Psoas muscle (tissue), 8 donors: Measurements from ENCODE around the gene BYSL. TPM values are rescaled to one million over a fixed set of nuclear protein-coding genes. Genes with fewer than 3 reads are reported as not detected.

ENCODE experiments used
- ATAC-seq, 4 donors: fragments of 200-7000 bp; cut with Tn5 transposase; one replicate each; pipeline ENCODE4 v1.9.1; 2020; ENCODE audit warnings: moderate library complexity in 3 of 4, mild to moderate bottlenecking in 2 of 4
- DNase-seq, 2 donors: peaks; one replicate each; pipeline ENCODE4 v3.0.0-alpha.2; 2020
- H3K27ac ChIP-seq: fragments of 200-600 bp; one replicate; pipeline ENCODE4 v1.8.0; 2022
- H3K27me3 ChIP-seq, 3 donors: fragments of 200-600 bp in 1 of 3; one replicate each; pipeline versions ENCODE4 v1.6.1 to v1.8.0; 2013 to 2022; ENCODE audit warnings: low read length in 2 of 3, mild to moderate bottlenecking in 2 of 3, moderate library complexity in 1 of 3; ENCODE audit not compliant: insufficient read depth in 3 of 3
- H3K36me3 ChIP-seq, 2 donors: fragments of 200-600 bp in 1 of 2; one replicate each; pipeline versions ENCODE4 v1.6.1 to v1.8.0; 2013 to 2022; ENCODE audit warnings: low read depth in 1 of 2, mild to moderate bottlenecking in 1 of 2, moderate library complexity in 1 of 2; ENCODE audit not compliant: insufficient read depth in 1 of 2
- H3K4me1 ChIP-seq: fragments of 200-600 bp; one replicate; pipeline ENCODE4 v1.8.0; 2022
- H3K4me3 ChIP-seq: fragments of 200-600 bp; one replicate; pipeline ENCODE4 v1.8.0; 2022; ENCODE audit warnings: mild to moderate bottlenecking
- H3K9me3 ChIP-seq: fragments of 200-600 bp; one replicate; pipeline ENCODE4 v1.8.0; 2022
- WGBS, 3 donors: extraction: QIAGEN DNeasy Blood & Tissue Kit; methylation state at CpG; one replicate each; pipeline versions ENCODE4 v1.1.6 to v1.1.7; 2013; 5-methylcytosine and 5-hydroxymethylcytosine counted together
- intact Hi-C, 2 donors: fragments of 100-400 bp; cut with DNase I; formaldehyde crosslinking; loops; one replicate each; pipeline versions ENCODE4 v1.11.0 to v1.14.2; 2022
- polyA plus RNA-seq, 3 donors: library from polyadenylated mRNA; stranded (reverse); fragments of 200-250 nt; gene quantifications; one replicate each; pipeline ENCODE4 v1.2.3, GENCODE V29; 2013
- total RNA-seq, 4 donors: library from RNA; stranded (reverse); fragmentation: NEBNext Ultra II Directional in 2 of 4; extraction: Animal tissue kit (Norgen Biotek cat#: 25700) in 2 of 4; gene quantifications; one replicate each; pipeline versions ENCODE4 v1.2.1 to v1.2.4, GENCODE V29; 2021 to 2023
- TF ChIP-seq, protein P1 (sequence below): fragments of 200-600 bp; IDR thresholded peaks from one replicate; pipeline ENCODE4 v1.8.0; 2022; ENCODE audit warnings: antibody characterized with exemption
- donor health status: healthy with polysubstance abuse.
- donor health status: DM: no; HTN: no; CAD: no; lungs with moderate emphysema.
- donor health status: Bipolar disorder and iron deficiency.
- donor health status: healthy.
- donor health status: DM: yes; HTN: yes; CAD: no.
- donor health status: DM: no; HTN: no; CAD: no.
- donor health status: DM: no; HTN: no; CAD: no.
- donor health status: DM: yes; HTN: yes; CAD: no.

BYSL gene
- total and polyA plus RNA-seq, 7 donors = 20.3 to 55.5 (median 30.6) TPM

DNA sequence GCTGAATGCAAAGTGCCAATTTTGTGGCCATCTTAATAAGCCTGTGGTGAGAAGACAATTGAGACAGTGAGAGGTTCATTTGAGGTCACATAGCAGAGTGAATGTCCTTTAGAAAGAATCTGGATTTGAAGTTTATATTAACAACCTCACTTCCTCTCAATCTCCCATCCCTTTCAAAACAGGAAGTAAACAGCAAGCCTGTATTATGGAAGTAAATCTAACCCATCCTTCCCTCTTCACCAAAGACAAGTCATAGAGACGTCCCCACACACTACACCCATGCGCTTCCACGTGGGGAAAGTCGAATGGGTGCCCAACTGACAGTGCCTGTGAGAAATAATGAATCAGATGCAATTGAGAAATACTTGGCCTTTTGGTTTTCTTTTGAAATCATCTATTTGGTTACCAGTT is 49.1 kb downstream of the BYSL start:
- ATAC-seq (peak in 1 of 4 donors; percentile 58), DNase-seq (peak; percentile 35 to 58)
- H3K4me3 ChIP-seq = no peak overlapping the region
- no peak overlapping the region for H3K27ac ChIP-seq
- H3K36me3 ChIP-seq = no peaks in the 10 kb centered on the region
- WGBS, 3 donors = 37 to 53% (median 43%) methylated on average over 4 of the region's 4 CpGs
- H3K9me3 ChIP-seq = no peaks in the 10 kb centered on the region
- H3K4me1 ChIP-seq = no peaks in the 10 kb centered on the region
- no peaks in the 10 kb centered on the region for H3K27me3 ChIP-seq
- intact Hi-C loops = no loop called here
- TF ChIP-seq, protein P1, sequence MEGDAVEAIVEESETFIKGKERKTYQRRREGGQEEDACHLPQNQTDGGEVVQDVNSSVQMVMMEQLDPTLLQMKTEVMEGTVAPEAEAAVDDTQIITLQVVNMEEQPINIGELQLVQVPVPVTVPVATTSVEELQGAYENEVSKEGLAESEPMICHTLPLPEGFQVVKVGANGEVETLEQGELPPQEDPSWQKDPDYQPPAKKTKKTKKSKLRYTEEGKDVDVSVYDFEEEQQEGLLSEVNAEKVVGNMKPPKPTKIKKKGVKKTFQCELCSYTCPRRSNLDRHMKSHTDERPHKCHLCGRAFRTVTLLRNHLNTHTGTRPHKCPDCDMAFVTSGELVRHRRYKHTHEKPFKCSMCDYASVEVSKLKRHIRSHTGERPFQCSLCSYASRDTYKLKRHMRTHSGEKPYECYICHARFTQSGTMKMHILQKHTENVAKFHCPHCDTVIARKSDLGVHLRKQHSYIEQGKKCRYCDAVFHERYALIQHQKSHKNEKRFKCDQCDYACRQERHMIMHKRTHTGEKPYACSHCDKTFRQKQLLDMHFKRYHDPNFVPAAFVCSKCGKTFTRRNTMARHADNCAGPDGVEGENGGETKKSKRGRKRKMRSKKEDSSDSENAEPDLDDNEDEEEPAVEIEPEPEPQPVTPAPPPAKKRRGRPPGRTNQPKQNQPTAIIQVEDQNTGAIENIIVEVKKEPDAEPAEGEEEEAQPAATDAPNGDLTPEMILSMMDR = no peak

DNA sequence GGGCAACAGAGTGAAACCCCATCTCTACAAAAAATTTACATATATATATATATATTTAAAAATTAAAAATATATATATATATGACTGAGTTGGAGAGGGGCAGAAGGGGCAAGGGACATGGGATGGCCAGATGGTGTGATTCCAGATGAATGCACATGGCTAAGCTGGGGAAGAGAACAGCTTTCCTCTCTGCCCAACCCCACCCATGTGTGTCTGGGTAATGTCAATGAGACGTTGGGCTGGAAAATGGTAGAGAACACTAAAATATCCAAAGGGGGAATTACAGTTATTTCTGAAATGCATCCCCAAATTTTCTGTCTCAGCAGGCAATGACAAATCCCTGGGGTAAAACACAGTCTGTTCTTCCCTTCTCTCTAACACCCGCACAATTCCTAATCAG is 51.5 kb downstream of the BYSL start:
- Histone ChIP-seq H3K36me3 (no peaks in the 10 kb centered on the region), H3K9me3 (no peaks in the 10 kb centered on the region), H3K4me3 (no peak overlapping the region), H3K27ac (no peak overlapping the region), H3K4me1 (no peaks in the 10 kb centered on the region), H3K27me3 (no peaks in the 10 kb centered on the region)
- TF ChIP-seq, protein P1 = no peak
- no peak for ATAC-seq
- DNase-seq = no peak
- 53 to 60% (median 59%) methylated on average over 2 of the region's 2 CpGs for WGBS, 3 donors
- intact Hi-C loops = no loop called here

DNA sequence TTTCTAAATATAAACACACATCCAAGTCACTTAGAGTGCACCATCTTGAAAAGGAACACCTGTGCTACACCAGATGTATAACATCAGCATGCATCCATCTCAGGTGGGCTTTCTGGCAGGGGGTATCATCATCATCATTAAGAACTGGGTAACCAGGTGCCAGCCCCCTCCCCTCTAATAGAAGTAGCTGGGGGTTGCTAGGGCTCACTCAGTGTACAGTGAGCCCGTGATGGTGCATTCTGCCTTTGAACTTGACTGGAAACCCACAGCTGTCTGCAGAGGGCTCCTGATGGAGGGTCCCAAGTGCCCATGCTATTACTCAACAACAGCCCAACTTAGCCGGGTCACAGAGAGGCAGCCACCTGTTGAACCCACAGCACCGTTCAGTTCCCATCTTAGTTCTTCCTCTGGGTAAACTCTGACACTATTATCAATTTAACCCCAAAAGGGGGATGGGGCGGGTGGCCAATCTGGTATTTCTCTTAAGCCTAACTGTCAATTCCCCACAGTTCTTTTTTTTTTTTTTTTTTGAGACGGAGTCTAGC is 53.1 kb downstream of the BYSL start:
- Histone ChIP-seq H3K9me3 (no peaks in the 10 kb centered on the region), H3K36me3 (no peaks in the 10 kb centered on the region), H3K4me3 (no peak overlapping the region), H3K27me3 (no peaks in the 10 kb centered on the region), H3K4me1 (no peaks in the 10 kb centered on the region), H3K27ac (no peak overlapping the region)
- TF ChIP-seq, protein P1 = no peak
- DNase-seq (no peak), ATAC-seq (no peak)
- 71 to 82% (median 75%) methylated on average over 4 to 5 of the region's 5 CpGs for WGBS, 3 donors
- intact Hi-C loops = no loop called here

DNA sequence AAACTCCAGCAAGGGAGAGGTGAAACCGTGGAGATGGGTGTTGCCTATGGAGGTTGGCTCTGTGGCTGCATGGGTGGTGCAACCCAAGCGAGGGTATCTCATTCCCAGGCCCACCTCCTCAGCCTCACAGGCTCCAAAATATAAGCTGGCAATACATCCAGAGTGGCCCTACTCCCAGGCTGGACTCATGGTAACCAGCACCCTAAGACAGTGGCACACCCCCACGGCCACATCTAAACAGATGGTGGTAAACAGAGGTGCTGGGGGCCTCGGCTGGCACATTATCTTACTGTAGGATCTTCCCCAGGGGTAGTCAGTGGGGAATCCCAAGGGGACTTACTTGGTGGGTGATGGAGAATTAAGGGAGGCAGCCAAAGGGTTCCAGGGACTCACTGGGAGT is 54.0 kb downstream of the BYSL start:
- DNase-seq (no peak), ATAC-seq (no peak)
- WGBS, 3 donors = 76 to 90% (median 83%) methylated on average over 4 of the region's 4 CpGs
- intact Hi-C loops = no loop called here
- Histone ChIP-seq H3K27me3 (no peaks in the 10 kb centered on the region), H3K4me3 (no peak overlapping the region), H3K9me3 (no peaks in the 10 kb centered on the region), H3K4me1 (no peaks in the 10 kb centered on the region), H3K27ac (no peak overlapping the region), H3K36me3 (no peaks in the 10 kb centered on the region)
- TF ChIP-seq, protein P1 = no peak
